ENCODE data around the gene ARMC9. TPM values are rescaled to one million over a fixed set of nuclear protein-coding genes. Genes with fewer than 3 reads are reported as not detected.

ARMC9 gene
- total RNA-seq, 4 donors from 2014 or later: 2.8 to 15.9 (median 6.6) TPM

GRCh38 chr2:231227310-231228162 lies 29.1 kb downstream of the ARMC9 start:
- peak; percentile 94 for ATAC-seq (ENCODE audit: low FRiP score)
- peak in 1 of 3 donors; percentile 61 for TF ChIP-seq CTCF (IDR thresholded peaks at IDR 0.05)
- no peak for DNase-seq (ENCODE audit: low spot score)

- no peak for TF ChIP-seq CTCF (IDR thresholded peaks at IDR 0.05)
- no peak for DNase-seq (ENCODE audit: low spot score)
- ATAC-seq (ENCODE audit: low FRiP score): no peak
Measured at GRCh38 chr2:231228223-231228622, 29.8 kb downstream of the ARMC9 start.

GRCh38 chr2:231228974-231229529 lies 30.6 kb downstream of the ARMC9 start:
- TF ChIP-seq CTCF (IDR thresholded peaks at IDR 0.05): no peak
- DNase-seq (ENCODE audit: low spot score) (no peak), ATAC-seq (ENCODE audit: low FRiP score) (no peak)

GRCh38 chr2:231235217-231235616 lies 36.8 kb downstream of the ARMC9 start:
- DNase-seq (ENCODE audit: low spot score) (no peak), ATAC-seq (ENCODE audit: low FRiP score) (no peak)
- TF ChIP-seq CTCF (IDR thresholded peaks at IDR 0.05): no peak

DNA sequence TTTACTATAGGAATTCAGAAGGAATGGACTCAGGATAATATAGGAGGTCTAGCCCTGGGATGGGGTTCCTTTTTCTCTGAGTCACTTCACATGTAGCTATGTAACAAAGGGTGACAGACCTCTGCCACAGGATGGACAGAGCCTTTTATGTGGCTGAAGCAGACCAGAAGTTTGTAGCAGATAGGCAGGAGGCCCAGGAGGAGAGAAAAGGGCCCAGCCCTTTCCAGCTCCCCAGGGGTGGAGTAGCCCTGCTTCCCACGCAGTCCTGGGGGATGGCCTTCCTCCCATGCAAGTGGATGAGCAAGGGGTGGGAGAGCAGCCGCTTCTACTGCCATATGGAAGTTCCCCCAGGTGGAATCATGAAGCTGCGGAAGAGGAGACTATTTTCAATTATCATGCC lies 40.3 kb downstream of the ARMC9 start:
- ATAC-seq (ENCODE audit: low FRiP score) (no peak), DNase-seq (ENCODE audit: low spot score) (no peak)
- TF ChIP-seq CTCF (IDR thresholded peaks at IDR 0.05): no peak

DNA sequence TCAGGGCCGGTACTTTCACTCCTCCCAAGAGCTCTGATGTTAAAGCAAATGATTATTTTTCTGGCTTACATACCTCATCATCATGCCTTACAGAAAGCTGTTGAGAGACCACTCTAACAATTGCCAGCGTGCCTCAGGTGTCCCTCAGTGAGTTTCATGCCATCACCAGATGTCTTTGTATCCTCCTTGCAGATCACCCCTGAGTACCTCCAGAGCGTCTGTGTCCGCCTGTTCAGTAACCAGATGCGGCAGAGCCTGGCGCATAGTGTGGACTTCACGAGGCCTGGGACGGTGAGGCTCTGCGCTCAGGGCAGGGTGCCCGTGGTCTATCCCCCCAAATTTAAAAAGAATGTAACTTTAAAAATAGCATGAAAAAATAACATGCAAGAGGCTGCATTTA lies 41.3 kb downstream of the ARMC9 start:
- ATAC-seq (ENCODE audit: low FRiP score): no peak
- no peak for TF ChIP-seq CTCF (IDR thresholded peaks at IDR 0.05)
- no peak for DNase-seq (ENCODE audit: low spot score)

All from omental fat pad (tissue), 4 donors.